PFSK-1 (cell line): ENCODE measurements around the gene DGAT2.

Source experiments
- FOXP2 ChIP-seq: optimal IDR thresholded peaks from 2 replicates; pipeline ENCODE3; 2011; ENCODE audit warnings: borderline replicate concordance, control low read depth, inconsistent platforms; ENCODE audit not compliant: insufficient read depth; ENCODE audit errors: extremely low read length, extremely low read depth
- POLR2AphosphoS5 ChIP-seq: IDR thresholded peaks from 2 replicates; pipeline ENCODE4 v1.6.1; 2012; ENCODE audit warnings: low read depth, mild to moderate bottlenecking, control low read depth, low read length, moderate library complexity
- REST ChIP-seq, 2 experiments: IDR thresholded peaks; 2 replicates each; pipeline versions ENCODE4 v1.6.1 to v1.8.0; 2011 to 2012; ENCODE audit warnings: low read depth in 2 of 2, low read length in 2 of 2, control low read depth in 1 of 2, inconsistent platforms in 1 of 2, mild to moderate bottlenecking in 1 of 2, moderate library complexity in 1 of 2; ENCODE audit not compliant: insufficient read depth in 1 of 2
- SIN3A ChIP-seq: IDR thresholded peaks from 2 replicates; pipeline ENCODE4 v1.6.1; 2012; ENCODE audit warnings: mild to moderate bottlenecking, low read length, moderate library complexity, borderline replicate concordance; ENCODE audit not compliant: insufficient read depth
- TAF1 ChIP-seq: IDR thresholded peaks from 2 replicates; pipeline ENCODE4 v1.6.1; 2012; ENCODE audit warnings: low read length, control low read depth, borderline replicate concordance; ENCODE audit not compliant: insufficient read depth

DGAT2 gene

GRCh38 chr11:75793966-75794365, 25.4 kb downstream of the DGAT2 start:
- TF ChIP-seq TAF1 (no peak), SIN3A (no peak), REST (IDR thresholded peaks at IDR 0.05; ENCODE audit: insufficient read depth in 1 of 2, low read depth in 2 of 2, low read length in 2 of 2) (no peak), POLR2AphosphoS5 (no peak), FOXP2 (no peak)

GRCh38 chr11:75795276-75796090, 26.9 kb downstream of the DGAT2 start:
- TF ChIP-seq SIN3A (no peak), REST (IDR thresholded peaks at IDR 0.05; ENCODE audit: insufficient read depth in 1 of 2, low read depth in 2 of 2, low read length in 2 of 2) (no peak), FOXP2 (no peak), POLR2AphosphoS5 (no peak), TAF1 (no peak)

GRCh38 chr11:75796091-75796435, 27.5 kb downstream of the DGAT2 start:
- TF ChIP-seq SIN3A (no peak), FOXP2 (no peak), REST (IDR thresholded peaks at IDR 0.05; ENCODE audit: insufficient read depth in 1 of 2, low read depth in 2 of 2, low read length in 2 of 2) (no peak), POLR2AphosphoS5 (no peak), TAF1 (no peak)

- TF ChIP-seq TAF1: no peak
- no peak for TF ChIP-seq FOXP2
- TF ChIP-seq SIN3A: no peak
- no peak for TF ChIP-seq REST (IDR thresholded peaks at IDR 0.05; ENCODE audit: insufficient read depth in 1 of 2, low read depth in 2 of 2, low read length in 2 of 2)
- TF ChIP-seq POLR2AphosphoS5: no peak
These were observed 28.5 kb downstream of the DGAT2 start for GRCh38 chr11:75797116-75797515.
